HEK293 (cell line): ENCODE results near the gene VAMP8.

Source experiments
- CTCF ChIA-PET: fragments of 350-600 bp; formaldehyde crosslinking; extraction: SDS; loops from one replicate; lab custom pipeline; 2021; ENCODE audit warnings: antibody characterized with exemption; lab: Yijun Ruan, JAX
- POLR2A ChIA-PET: fragments of 300-600 bp; formaldehyde crosslinking; extraction: SDS; loops from one replicate; lab custom pipeline; 2020; ENCODE audit warnings: antibody characterized with exemption, inconsistent platforms; lab: Yijun Ruan, JAX
- H3K27ac ChIP-seq: fragments of 200-500 bp; sonication (Bioruptor generic); 2 replicates; pipeline ENCODE4 v1.5.1; 2014; ENCODE audit warnings: low read depth, low read length, control low read depth, inconsistent platforms; ENCODE audit errors: extremely low read depth
- H3K36me3 ChIP-seq, 2 experiments: fragments of 200-500 bp in 1 of 2; sonication (Bioruptor generic) in 1 of 2; 1 replicate in 1 of 2; 2 replicates in 1 of 2; pipeline ENCODE4 v1.5.1; 2014 to 2017; ENCODE audit warnings: inconsistent platforms in 2 of 2, low read length in 2 of 2; ENCODE audit not compliant: control insufficient read depth in 2 of 2, insufficient read depth in 1 of 2
- H3K4me1 ChIP-seq: fragments of 200-500 bp; sonication (Bioruptor generic); 2 replicates; pipeline ENCODE4 v1.5.1; 2014; ENCODE audit warnings: mild to moderate bottlenecking, low read length, inconsistent platforms; ENCODE audit not compliant: control insufficient read depth, insufficient read depth
- H3K4me3 ChIP-seq: 2 replicates; pipeline ENCODE4 v1.5.1; 2011; ENCODE audit warnings: low read depth, mild to moderate bottlenecking, control low read depth, low read length, moderate library complexity
- H3K9me3 ChIP-seq: fragments of 200-500 bp; sonication (Bioruptor generic); 2 replicates; pipeline ENCODE4 v1.5.1; 2014; ENCODE audit warnings: low read depth, low read length, inconsistent platforms; ENCODE audit not compliant: control insufficient read depth, insufficient read depth
- EGR2 ChIP-seq: fragments of 450-650 bp; formaldehyde crosslinking; IDR thresholded peaks from 2 replicates; pipeline ENCODE4 v1.5.1; 2016; ENCODE audit warnings: low read depth, missing biosample characterization, missing genetic modification characterization
- GLIS2 ChIP-seq: fragments of 450-650 bp; formaldehyde crosslinking; IDR thresholded peaks from 2 replicates; pipeline ENCODE4 v1.5.1; 2016; ENCODE audit warnings: missing biosample characterization, missing genetic modification characterization
- KLF9 ChIP-seq: fragments of 450-650 bp; formaldehyde crosslinking; IDR thresholded peaks from 2 replicates; pipeline ENCODE4 v1.5.1; 2016; ENCODE audit warnings: missing biosample characterization, missing genetic modification characterization, low read depth
- SCRT1 ChIP-seq: fragments of 450-650 bp; formaldehyde crosslinking; IDR thresholded peaks from 2 replicates; pipeline ENCODE4 v1.5.1; 2016; ENCODE audit warnings: missing biosample characterization, missing genetic modification characterization, borderline replicate concordance
- YY1 ChIP-seq: fragments of 450-650 bp; formaldehyde crosslinking; IDR thresholded peaks from 2 replicates; pipeline ENCODE4 v1.5.1; 2018; ENCODE audit warnings: missing biosample characterization, missing genetic modification characterization
- ZFP41 ChIP-seq: fragments of 450-650 bp; formaldehyde crosslinking; IDR thresholded peaks from 2 replicates; pipeline ENCODE4 v1.5.1; 2016; ENCODE audit warnings: missing biosample characterization, missing genetic modification characterization, borderline replicate concordance
- ZNF2 ChIP-seq: fragments of 450-650 bp; formaldehyde crosslinking; IDR thresholded peaks from 2 replicates; pipeline ENCODE4 v1.5.1; 2016; ENCODE audit warnings: missing biosample characterization, missing genetic modification characterization
- ZNF211 ChIP-seq: fragments of 450-650 bp; formaldehyde crosslinking; IDR thresholded peaks from 2 replicates; pipeline ENCODE4 v1.5.1; 2016; ENCODE audit warnings: low read depth, missing biosample characterization, missing genetic modification characterization
- ZNF416 ChIP-seq: fragments of 450-650 bp; formaldehyde crosslinking; IDR thresholded peaks from 2 replicates; pipeline ENCODE4 v1.5.1; 2016; ENCODE audit warnings: missing biosample characterization, missing genetic modification characterization
- ZNF837 ChIP-seq: fragments of 450-650 bp; formaldehyde crosslinking; IDR thresholded peaks from 2 replicates; pipeline ENCODE4 v1.5.1; 2016; ENCODE audit warnings: missing biosample characterization, missing genetic modification characterization
- TF ChIP-seq, protein P1 (sequence below): fragments of 450-650 bp; formaldehyde crosslinking; optimal IDR thresholded peaks from 2 replicates; pipeline ENCODE3; 2016; ENCODE audit warnings: missing biosample characterization, mild to moderate bottlenecking, missing genetic modification characterization
- TF ChIP-seq, protein P2 (sequence below): sonication (generic); formaldehyde crosslinking; IDR thresholded peaks from 2 replicates; pipeline ENCODE4 v1.8.1; 2022; ENCODE audit warnings: mild to moderate bottlenecking, moderate library complexity, missing genetic modification reagents
- TF ChIP-seq, protein P3 (sequence below): fragments of 450-650 bp; formaldehyde crosslinking; IDR thresholded peaks from 2 replicates; pipeline ENCODE4 v1.5.1; 2016; ENCODE audit warnings: missing biosample characterization, missing genetic modification characterization
- TF ChIP-seq, protein P4 (sequence below): fragments of 450-650 bp; formaldehyde crosslinking; IDR thresholded peaks from 2 replicates; pipeline ENCODE4 v1.5.1; 2016; ENCODE audit warnings: missing biosample characterization, missing genetic modification characterization, low read depth

The VAMP8 gene

DNA sequence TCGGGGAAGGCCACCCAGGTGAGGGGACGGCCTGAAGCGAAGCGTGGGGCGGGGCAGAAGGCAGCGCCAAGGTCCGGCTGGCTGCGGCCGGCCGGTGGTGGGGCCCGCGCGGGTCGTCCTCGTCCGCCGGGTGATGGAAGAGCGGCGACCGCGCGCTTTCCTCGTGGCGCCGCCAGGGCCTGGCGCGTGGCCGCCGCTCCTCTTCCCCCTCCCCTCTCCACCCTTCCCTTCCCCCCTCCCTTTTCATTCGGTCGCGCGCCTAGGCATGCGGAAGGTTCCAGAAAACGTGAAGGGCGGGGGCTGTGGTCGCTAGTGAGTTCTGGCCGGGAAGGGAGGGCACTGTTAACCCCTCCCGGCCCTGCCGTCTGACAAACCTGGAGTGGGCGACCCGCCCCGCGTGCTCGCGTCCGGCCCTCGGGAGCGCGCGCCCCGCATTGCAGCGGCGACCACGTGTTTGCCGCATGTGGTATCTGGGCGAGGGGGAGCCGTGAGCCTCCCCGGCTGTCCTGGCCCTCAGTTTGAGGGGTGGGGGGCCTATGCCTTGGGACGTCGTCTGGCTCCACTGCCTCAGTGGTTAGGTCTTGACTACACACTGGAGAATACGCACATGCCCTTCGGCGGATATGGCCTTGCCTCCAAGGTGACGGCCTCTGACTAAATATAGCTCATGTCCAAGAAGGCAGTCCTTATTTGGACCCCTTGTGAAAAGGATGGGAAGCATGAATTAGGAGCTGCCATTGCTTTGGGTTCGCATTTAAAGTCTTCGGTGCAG, 37.8 kb upstream of the VAMP8 start (continued):
- TF ChIP-seq ZNF2 (tag by site-specific recombination), result peak; percentile 8; the same call in 1 of the 2 replicates
- TF ChIP-seq, protein P1, sequence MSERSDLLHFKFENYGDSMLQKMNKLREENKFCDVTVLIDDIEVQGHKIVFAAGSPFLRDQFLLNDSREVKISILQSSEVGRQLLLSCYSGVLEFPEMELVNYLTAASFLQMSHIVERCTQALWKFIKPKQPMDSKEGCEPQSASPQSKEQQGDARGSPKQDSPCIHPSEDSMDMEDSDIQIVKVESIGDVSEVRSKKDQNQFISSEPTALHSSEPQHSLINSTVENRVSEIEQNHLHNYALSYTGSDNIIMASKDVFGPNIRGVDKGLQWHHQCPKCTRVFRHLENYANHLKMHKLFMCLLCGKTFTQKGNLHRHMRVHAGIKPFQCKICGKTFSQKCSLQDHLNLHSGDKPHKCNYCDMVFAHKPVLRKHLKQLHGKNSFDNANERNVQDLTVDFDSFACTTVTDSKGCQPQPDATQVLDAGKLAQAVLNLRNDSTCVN (tag by site-specific recombination), result peak; percentile 97
- TF ChIP-seq, protein P2, sequence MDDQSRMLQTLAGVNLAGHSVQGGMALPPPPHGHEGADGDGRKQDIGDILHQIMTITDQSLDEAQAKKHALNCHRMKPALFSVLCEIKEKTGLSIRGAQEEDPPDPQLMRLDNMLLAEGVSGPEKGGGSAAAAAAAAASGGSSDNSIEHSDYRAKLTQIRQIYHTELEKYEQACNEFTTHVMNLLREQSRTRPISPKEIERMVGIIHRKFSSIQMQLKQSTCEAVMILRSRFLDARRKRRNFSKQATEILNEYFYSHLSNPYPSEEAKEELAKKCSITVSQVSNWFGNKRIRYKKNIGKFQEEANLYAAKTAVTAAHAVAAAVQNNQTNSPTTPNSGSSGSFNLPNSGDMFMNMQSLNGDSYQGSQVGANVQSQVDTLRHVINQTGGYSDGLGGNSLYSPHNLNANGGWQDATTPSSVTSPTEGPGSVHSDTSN (CRISPR knock-in tag), result peak; percentile 49; the same call in 1 of the 2 replicates
- TF ChIP-seq GLIS2 (tag by site-specific recombination), result peak; percentile 36; the same call in 1 of the 2 replicates
- no peak for TF ChIP-seq SCRT1 (tag by site-specific recombination)
- peak; percentile 34; the same call in 1 of the 2 replicates for TF ChIP-seq EGR2 (tag by site-specific recombination)
- TF ChIP-seq KLF9 (tag by site-specific recombination), result peak; percentile 23; the same call in 1 of the 2 replicates

DNA sequence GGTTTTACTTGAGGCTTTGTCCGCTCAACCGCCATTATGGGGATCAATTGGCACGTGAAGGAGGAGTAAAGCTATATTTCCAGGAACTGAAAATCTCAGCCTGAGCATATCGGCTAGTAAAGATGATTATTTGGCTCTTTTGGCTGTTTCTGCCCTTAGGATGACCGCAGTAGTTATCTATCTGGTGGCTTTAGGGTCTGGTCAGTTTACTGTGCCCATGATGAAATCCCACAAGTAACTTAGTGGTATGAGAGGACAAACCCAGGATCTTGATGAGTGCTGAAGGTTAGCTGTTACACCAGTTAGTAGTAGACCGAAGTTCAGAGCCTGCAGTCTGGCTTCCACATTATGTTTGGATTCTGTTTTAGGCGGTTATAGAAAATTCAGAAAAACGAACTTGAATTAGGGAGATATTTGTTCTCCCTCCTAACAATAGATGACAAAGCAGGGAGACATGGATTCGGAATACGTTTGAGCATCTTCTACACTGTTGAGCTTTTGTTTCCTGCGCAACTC, 37.2 kb upstream of the VAMP8 start:
- H3K9me3 ChIP-seq, result no peaks in the 10 kb centered on the region
- CTCF ChIA-PET, result interaction anchor here (0.8 to 9.1 kb wide), 5 partner anchors 8 to 149 kb away, joined by 3 to 73 read pairs (median 3); partner anchors contain the start of gene SH2D6
- TF ChIP-seq ZNF416 (tag by site-specific recombination), result no peak
- 0 out of 2 replicates have a peak, but pooled peaks have one; percentile 4 for TF ChIP-seq ZNF2 (tag by site-specific recombination)
- TF ChIP-seq, all 188 proteins: peak for 1
- Histone ChIP-seq H3K4me1 (0 out of 2 replicates have a peak, but pooled peaks cover 2% of the 10 kb centered on the region), H3K36me3 (peaks cover 23 to 57% of the 10 kb centered on the region in 2 experiments), H3K27ac (peak overlapping the region; percentile 99; the same call in 1 of the 2 replicates), H3K4me3 (peak overlapping the region; percentile 98)
- POLR2A ChIA-PET, result interaction anchor here (0.6 to 5.3 kb wide), 21 partner anchors 9 to 565 kb away, joined by 3 to 106 read pairs (median 7); partner anchors contain the start of genes ELMOD3, GGCX, POLR1A and PTCD3

DNA sequence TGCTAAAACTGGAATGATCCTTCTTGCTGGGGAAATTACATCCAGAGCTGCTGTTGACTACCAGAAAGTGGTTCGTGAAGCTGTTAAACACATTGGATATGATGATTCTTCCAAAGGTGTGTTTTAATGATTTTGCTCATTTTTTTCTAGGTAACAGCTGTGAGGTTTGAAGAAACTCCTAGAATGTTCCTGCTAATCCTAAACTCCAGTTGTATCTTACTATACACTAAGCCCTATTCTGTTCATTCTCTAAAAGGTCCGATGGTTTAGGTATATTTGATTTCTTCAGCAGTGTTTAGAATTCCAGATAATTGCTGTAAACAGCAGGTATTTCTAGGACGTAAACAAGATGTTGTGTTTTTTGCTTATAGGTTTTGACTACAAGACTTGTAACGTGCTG, 36.1 kb upstream of the VAMP8 start:
- peaks cover 28 to 66% of the 10 kb centered on the region in 2 experiments for H3K36me3 ChIP-seq
- TF ChIP-seq ZNF837 (no peak), YY1 (no peak), ZNF211 (tag by site-specific recombination) (no peak), ZFP41 (no peak)
- TF ChIP-seq, protein P3, sequence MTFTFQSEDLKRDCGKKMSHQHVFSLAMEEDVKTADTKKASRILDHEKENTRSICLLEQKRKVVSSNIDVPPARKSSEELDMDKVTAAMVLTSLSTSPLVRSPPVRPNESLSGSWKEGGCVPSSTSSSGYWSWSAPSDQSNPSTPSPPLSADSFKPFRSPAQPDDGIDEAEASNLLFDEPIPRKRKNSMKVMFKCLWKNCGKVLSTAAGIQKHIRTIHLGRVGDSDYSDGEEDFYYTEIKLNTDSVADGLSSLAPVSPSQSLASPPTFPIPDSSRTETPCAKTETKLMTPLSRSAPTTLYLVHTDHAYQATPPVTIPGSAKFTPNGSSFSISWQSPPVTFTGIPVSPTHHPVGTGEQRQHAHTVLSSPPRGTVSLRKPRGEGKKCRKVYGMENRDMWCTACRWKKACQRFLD (tag by site-specific recombination), result no peak
- TF ChIP-seq, protein P4, sequence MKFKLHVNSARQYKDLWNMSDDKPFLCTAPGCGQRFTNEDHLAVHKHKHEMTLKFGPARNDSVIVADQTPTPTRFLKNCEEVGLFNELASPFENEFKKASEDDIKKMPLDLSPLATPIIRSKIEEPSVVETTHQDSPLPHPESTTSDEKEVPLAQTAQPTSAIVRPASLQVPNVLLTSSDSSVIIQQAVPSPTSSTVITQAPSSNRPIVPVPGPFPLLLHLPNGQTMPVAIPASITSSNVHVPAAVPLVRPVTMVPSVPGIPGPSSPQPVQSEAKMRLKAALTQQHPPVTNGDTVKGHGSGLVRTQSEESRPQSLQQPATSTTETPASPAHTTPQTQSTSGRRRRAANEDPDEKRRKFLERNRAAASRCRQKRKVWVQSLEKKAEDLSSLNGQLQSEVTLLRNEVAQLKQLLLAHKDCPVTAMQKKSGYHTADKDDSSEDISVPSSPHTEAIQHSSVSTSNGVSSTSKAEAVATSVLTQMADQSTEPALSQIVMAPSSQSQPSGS (tag by site-specific recombination), result no peak
- ChIA-PET POLR2A (interaction anchor here (0.6 to 5.3 kb wide), 5 partner anchors 10 to 167 kb away, joined by 3 to 106 read pairs (median 25); partner anchors contain the start of genes RNF181 and SH2D6), CTCF (interaction anchor here (1.2 to 9.1 kb wide), 3 partner anchors 10 to 150 kb away, joined by 3 to 73 read pairs (median 42); partner anchors contain the start of gene SH2D6)
- no peak overlapping the region for H3K27ac ChIP-seq
- H3K4me3 ChIP-seq, result peak overlapping the region; percentile 98
- no peaks in the 10 kb centered on the region for H3K9me3 ChIP-seq
- 0 out of 2 replicates have a peak, but pooled peaks cover 2% of the 10 kb centered on the region for H3K4me1 ChIP-seq
